ENCODE measurements around the gene ZNF722.

DNA sequence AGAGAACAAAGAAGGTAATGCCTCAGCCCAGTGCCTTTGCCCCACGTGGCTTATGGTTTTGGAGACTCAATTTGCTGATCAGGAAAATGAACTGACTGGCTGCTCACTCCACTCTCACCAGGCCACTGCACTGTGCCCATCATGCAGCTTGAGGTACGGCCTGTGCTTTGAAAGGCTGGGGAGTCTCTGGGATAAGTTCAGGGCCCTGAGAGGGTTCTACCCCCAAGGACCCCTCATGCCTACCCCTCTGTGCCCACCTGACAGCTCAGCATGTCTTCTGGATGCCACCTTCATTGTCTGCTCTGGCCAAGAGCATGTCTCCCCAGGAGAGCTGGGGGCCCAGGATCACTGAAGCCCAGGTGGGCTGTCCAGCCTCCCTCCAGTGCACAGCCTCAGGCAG is 45.5 kb upstream of the ZNF722 start:
- TF ChIP-seq CTCF (conservative IDR thresholded peaks at IDR 0.05; ENCODE audit: low read length): no peak
- no peak for TF ChIP-seq EZH2phosphoT487 (IDR thresholded peaks at IDR 0.05; ENCODE audit: borderline replicate concordance, low read depth, low read length)

Measured in OCI-LY7 (cell line).